Measurements from ENCODE around the gene CRYBG1.

DNA sequence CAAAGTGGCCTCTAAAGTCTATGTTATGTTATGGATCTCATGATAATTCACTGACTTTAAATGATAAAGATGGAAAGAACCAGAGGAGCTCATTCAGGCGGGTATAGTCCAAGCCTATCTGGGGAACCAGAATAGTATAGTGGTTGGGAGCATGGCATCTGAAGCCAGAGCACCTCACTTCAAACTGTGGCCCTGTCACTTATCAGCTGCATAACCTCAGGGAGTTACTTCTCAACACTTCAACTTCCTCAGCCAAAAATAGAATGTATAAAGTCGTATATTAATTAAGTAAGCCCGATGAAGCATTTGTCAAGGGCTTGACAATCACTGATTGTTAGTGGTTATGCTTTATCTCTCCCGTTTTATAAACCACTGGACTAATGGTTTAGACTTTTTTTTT, 156.1 kb downstream of the CRYBG1 start:
- TF ChIP-seq, protein P1, sequence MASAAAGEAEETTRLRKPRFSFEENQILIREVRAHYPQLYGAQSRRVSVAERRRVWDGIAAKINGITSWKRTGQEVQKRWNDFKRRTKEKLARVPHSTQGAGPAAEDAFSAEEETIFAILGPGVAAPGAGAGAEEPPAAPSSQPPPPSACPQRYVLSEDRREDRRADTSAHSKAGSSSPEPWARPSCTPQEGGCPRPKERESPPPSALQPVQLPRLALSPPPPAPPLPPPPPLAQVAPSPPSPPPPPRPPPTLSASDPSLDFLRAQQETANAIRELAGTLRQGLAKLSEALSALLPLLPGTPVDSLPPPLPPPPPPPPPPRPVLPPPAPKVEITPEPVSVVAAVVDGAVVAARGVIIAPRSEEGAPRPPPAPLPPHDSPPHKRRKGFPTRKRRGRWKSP (CRISPR knock-in tag; IDR thresholded peaks at IDR 0.05) = no peak
- no peak for TF ChIP-seq U2AF1 (optimal IDR thresholded peaks at IDR 0.05; ENCODE audit: low read depth, low read length)
- TF ChIP-seq, protein P2, sequence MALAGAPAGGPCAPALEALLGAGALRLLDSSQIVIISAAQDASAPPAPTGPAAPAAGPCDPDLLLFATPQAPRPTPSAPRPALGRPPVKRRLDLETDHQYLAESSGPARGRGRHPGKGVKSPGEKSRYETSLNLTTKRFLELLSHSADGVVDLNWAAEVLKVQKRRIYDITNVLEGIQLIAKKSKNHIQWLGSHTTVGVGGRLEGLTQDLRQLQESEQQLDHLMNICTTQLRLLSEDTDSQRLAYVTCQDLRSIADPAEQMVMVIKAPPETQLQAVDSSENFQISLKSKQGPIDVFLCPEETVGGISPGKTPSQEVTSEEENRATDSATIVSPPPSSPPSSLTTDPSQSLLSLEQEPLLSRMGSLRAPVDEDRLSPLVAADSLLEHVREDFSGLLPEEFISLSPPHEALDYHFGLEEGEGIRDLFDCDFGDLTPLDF (CRISPR knock-in tag; IDR thresholded peaks at IDR 0.05) = no peak
- TF ChIP-seq FOXA3 (CRISPR knock-in tag; IDR thresholded peaks at IDR 0.05) = no peak
- TF ChIP-seq HMGA1 (CRISPR knock-in tag; conservative IDR thresholded peaks at IDR 0.05) = no peak
